SU-DHL-6 (cell line): Measurements from ENCODE around the gene PLEKHA5.
"Not testable (repeated sequence)": the region's sequence is repeated elsewhere in the genome, so short reads cannot be mapped to it uniquely, and the experiment has no call there.

Experiments
- H2AFZ ChIP-seq: fragments of 200-600 bp; sonication (generic); 2 replicates; pipeline ENCODE4 v1.6.1; 2014; ENCODE audit warnings: low read depth, mild to moderate bottlenecking, moderate library complexity, mixed read lengths, antibody characterized with exemption, low read length; ENCODE audit not compliant: severe bottlenecking
- H3F3A ChIP-seq: fragments of 200-600 bp; shearing (Covaris generic); 2 replicates; pipeline ENCODE4 v1.6.0; 2016; ENCODE audit warnings: antibody characterized with exemption, mild to moderate bottlenecking; ENCODE audit not compliant: insufficient read depth
- H3K27ac ChIP-seq: fragments of 200-600 bp; sonication (generic); 2 replicates; pipeline ENCODE4 v1.5.1; 2016; ENCODE audit warnings: low read depth, mild to moderate bottlenecking, low read length, moderate library complexity, mixed read lengths
- H3K27me3 ChIP-seq: fragments of 200-600 bp; sonication (generic), shearing (Covaris generic); 2 replicates; pipeline ENCODE4 v1.6.0; 2014; ENCODE audit warnings: mild to moderate bottlenecking, low read length
- H3K36me3 ChIP-seq: fragments of 200-600 bp; sonication (generic); 2 replicates; pipeline ENCODE4 v1.6.1; 2014; ENCODE audit warnings: mild to moderate bottlenecking, low read length, mixed read lengths
- H3K4me2 ChIP-seq: fragments of 300-600, 200-600 bp; shearing (Covaris generic), sonication (generic); 2 replicates; pipeline ENCODE4 v1.6.0; 2014; ENCODE audit warnings: low read length, low read depth, mild to moderate bottlenecking; ENCODE audit not compliant: poor library complexity, severe bottlenecking
- H3K4me3 ChIP-seq: fragments of 200-600 bp; sonication (generic); 2 replicates; pipeline ENCODE4 v1.5.1; 2014; ENCODE audit warnings: antibody characterized with exemption, low read length, mild to moderate bottlenecking, mixed read lengths; ENCODE audit not compliant: insufficient read depth, poor library complexity, severe bottlenecking
- H3K79me2 ChIP-seq: fragments of 200-600 bp; sonication (generic); 2 replicates; pipeline ENCODE4 v1.6.1; 2014; ENCODE audit warnings: mild to moderate bottlenecking, low read length, moderate library complexity; ENCODE audit not compliant: insufficient read depth
- H3K9ac ChIP-seq: fragments of 200-600 bp; sonication (generic); 2 replicates; pipeline ENCODE4 v1.7.0; 2014; ENCODE audit warnings: mild to moderate bottlenecking, low read length
- H3K9me2 ChIP-seq: fragments of 200-600 bp; sonication (generic); replicated peaks from 2 replicates; pipeline ENCODE4 v1.6.1; 2014; ENCODE audit warnings: low read length; ENCODE audit not compliant: insufficient read depth
- H3K9me3 ChIP-seq: fragments of 200-600 bp; sonication (generic); 2 replicates; pipeline ENCODE4 v1.6.1; 2014; ENCODE audit warnings: low read length, mixed read lengths; ENCODE audit not compliant: insufficient read depth
- H4K20me1 ChIP-seq: fragments of 200-600 bp; sonication (generic); 2 replicates; pipeline ENCODE4 v1.6.1; 2014; ENCODE audit warnings: low read depth, mild to moderate bottlenecking, antibody characterized with exemption, low read length, moderate library complexity, mixed read lengths
- EZH2phosphoT487 ChIP-seq: fragments of 200-600 bp; sonication (generic), shearing (Covaris generic); conservative IDR thresholded peaks from 2 replicates; pipeline ENCODE4 v1.6.1; 2018; ENCODE audit warnings: mild to moderate bottlenecking, antibody characterized with exemption, low read length, moderate library complexity, mixed read lengths
- TF ChIP-seq, protein P1 (sequence below): fragments of 200-600 bp; sonication (generic); IDR thresholded peaks from one replicate; pipeline ENCODE4 v1.5.1; 2017; ENCODE audit warnings: antibody characterized with exemption, mild to moderate bottlenecking, low read length, moderate library complexity; ENCODE audit not compliant: insufficient read depth, poor library complexity, severe bottlenecking

PLEKHA5 gene

DNA sequence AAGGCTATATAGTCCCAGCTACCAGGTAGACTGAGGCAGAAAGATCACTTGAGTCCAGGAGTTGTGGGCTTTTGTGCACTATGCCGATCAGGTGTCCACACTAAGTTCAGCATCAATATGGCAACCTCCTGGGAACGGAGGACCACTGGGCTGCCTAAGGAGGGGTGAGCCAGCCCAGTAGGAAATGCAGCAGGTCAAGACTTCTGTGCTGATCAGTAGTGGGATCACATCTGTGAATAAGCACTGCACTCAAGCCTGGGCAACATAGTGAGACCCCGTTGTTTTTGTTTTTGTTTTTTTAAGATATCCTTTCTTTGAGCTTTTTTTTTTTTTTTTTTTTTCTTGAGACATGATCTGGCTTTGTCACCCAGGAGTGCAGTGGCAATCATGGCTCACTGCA is 174.0 kb downstream of the PLEKHA5 start:
- H3K9ac ChIP-seq, result no peak overlapping the region

GRCh38 chr12:19304149-19304750 is 174.7 kb downstream of the PLEKHA5 start:
- H3K27me3 ChIP-seq, result no peaks in the 10 kb centered on the region
- H3K4me3 ChIP-seq, result no peak overlapping the region
- no peaks in the 10 kb centered on the region for H3K36me3 ChIP-seq
- H3F3A ChIP-seq, result no peaks in the 10 kb centered on the region
- no peak overlapping the region for H3K27ac ChIP-seq
- no peak overlapping the region for H3K9ac ChIP-seq
- no peaks in the 10 kb centered on the region for H3K9me2 ChIP-seq
- H4K20me1 ChIP-seq, result no peaks in the 10 kb centered on the region
- H2AFZ ChIP-seq, result no peak overlapping the region
- H3K79me2 ChIP-seq, result no peaks in the 10 kb centered on the region
- TF ChIP-seq EZH2phosphoT487, result no peak
- TF ChIP-seq, protein P1, sequence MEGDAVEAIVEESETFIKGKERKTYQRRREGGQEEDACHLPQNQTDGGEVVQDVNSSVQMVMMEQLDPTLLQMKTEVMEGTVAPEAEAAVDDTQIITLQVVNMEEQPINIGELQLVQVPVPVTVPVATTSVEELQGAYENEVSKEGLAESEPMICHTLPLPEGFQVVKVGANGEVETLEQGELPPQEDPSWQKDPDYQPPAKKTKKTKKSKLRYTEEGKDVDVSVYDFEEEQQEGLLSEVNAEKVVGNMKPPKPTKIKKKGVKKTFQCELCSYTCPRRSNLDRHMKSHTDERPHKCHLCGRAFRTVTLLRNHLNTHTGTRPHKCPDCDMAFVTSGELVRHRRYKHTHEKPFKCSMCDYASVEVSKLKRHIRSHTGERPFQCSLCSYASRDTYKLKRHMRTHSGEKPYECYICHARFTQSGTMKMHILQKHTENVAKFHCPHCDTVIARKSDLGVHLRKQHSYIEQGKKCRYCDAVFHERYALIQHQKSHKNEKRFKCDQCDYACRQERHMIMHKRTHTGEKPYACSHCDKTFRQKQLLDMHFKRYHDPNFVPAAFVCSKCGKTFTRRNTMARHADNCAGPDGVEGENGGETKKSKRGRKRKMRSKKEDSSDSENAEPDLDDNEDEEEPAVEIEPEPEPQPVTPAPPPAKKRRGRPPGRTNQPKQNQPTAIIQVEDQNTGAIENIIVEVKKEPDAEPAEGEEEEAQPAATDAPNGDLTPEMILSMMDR, result no peak
- H3K4me2 ChIP-seq, result no peak overlapping the region
- H3K9me3 ChIP-seq, result no peaks in the 10 kb centered on the region

More for the DNA sequence above, 174.0 kb downstream of the PLEKHA5 start:
- Histone ChIP-seq H3K27ac (no peak overlapping the region), H2AFZ (no peak overlapping the region), H3K4me2 (no peak overlapping the region), H3K9me3 (no peaks in the 10 kb centered on the region), H3K36me3 (no peaks in the 10 kb centered on the region), H3K4me3 (no peak overlapping the region), H3K27me3 (no peaks in the 10 kb centered on the region), H4K20me1 (no peaks in the 10 kb centered on the region), H3F3A (no peaks in the 10 kb centered on the region), H3K9me2 (no peaks in the 10 kb centered on the region), H3K79me2 (no peaks in the 10 kb centered on the region)
- TF ChIP-seq, protein P1, result no peak
- no peak for TF ChIP-seq EZH2phosphoT487

GRCh38 chr12:19305621-19306020 is 176.1 kb downstream of the PLEKHA5 start:
- not testable (repeated sequence) for H3K4me3 ChIP-seq, H3K79me2 ChIP-seq, H3K9me2 ChIP-seq, H3K27ac ChIP-seq, H2AFZ ChIP-seq, H3K9ac ChIP-seq, H3F3A ChIP-seq, H3K4me2 ChIP-seq, H3K9me3 ChIP-seq, H3K36me3 ChIP-seq, H3K27me3 ChIP-seq, H4K20me1 ChIP-seq

DNA sequence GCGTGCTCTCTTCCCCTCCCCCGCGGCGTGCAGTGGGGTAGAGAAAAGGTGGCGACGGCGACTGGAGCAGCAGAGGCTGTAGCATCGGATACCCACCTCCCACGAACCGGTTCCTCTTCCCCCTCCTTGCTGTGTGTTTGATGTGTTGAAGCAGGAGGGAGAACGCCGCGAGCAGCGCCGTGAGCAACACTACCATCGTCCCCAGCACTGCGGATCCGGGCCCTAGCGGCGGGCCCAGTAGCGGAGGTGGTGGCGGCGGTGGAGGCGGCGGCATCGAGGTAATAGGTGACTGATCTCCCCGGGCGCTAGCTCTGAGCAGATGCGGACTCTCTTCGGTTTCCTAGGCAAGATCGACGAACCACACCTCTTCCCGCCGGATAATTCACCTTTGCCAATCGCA is 176.8 kb downstream of the PLEKHA5 start:
- no peaks in the 10 kb centered on the region for H3K9me3 ChIP-seq
- H3K27ac ChIP-seq, result no peak overlapping the region
- H3F3A ChIP-seq, result no peaks in the 10 kb centered on the region

More for the DNA sequence above, 176.8 kb downstream of the PLEKHA5 start:
- no peaks in the 10 kb centered on the region for H3K79me2 ChIP-seq
- H3K36me3 ChIP-seq, result no peaks in the 10 kb centered on the region
- no peaks in the 10 kb centered on the region for H3K27me3 ChIP-seq
- H2AFZ ChIP-seq, result no peak overlapping the region
- H3K9me2 ChIP-seq, result no peaks in the 10 kb centered on the region
- H3K9ac ChIP-seq, result no peak overlapping the region
- no peaks in the 10 kb centered on the region for H4K20me1 ChIP-seq
- H3K4me3 ChIP-seq, result no peak overlapping the region
- H3K4me2 ChIP-seq, result no peak overlapping the region
- no peak for TF ChIP-seq EZH2phosphoT487
- TF ChIP-seq, protein P1, result no peak
